ENCODE results near the gene KCNQ5. TPM values are rescaled to one million over a fixed set of nuclear protein-coding genes. Genes with fewer than 3 reads are reported as not detected.

The KCNQ5 gene
- total RNA-seq, 1 donor from 2014 or later = 10.1 TPM

DNA sequence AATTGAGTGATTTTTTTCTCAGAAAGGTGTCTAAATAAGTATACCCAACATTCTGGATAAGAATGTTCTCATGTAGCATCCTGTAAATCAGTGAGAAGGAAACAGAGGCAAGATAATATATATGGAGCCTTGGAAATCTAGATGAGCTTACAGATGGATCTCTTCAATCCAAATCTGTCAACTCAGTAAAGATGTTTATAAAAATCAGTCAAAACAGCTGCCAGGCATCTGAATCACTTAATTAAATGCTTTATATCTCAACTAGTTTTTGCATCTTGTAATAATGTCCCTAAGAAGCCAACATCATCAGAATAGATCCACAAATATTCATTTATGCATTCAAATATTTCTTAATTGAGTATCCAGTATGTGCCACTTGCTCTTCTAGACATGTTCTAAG is 303.3 kb downstream of the KCNQ5 start:
- no peak for DNase-seq
- intact Hi-C loops (cut with micrococcal nuclease) = loop anchor here (10.0 kb wide), 1 partner anchor 300 kb away; the partner anchor contains the start of gene KCNQ5
- H3K4me3 Mint-ChIP-seq = no peak overlapping the region
- TF ChIP-seq CTCF (IDR thresholded peaks at IDR 0.05) = no peak
- H3K27ac Mint-ChIP-seq = no peak overlapping the region
- POLR2A ChIA-PET = no interaction called here
- CTCF ChIA-PET = no interaction called here
- H3K36me3 Mint-ChIP-seq (ENCODE audit: low read depth) = no peaks in the 10 kb centered on the region
- no peaks in the 10 kb centered on the region for H3K4me1 Mint-ChIP-seq
- H3K27me3 Mint-ChIP-seq = no peaks in the 10 kb centered on the region
- ATAC-seq (ENCODE audit: low read depth) = no peak
- no peaks in the 10 kb centered on the region for H3K9me3 Mint-ChIP-seq

- TF ChIP-seq CTCF (IDR thresholded peaks at IDR 0.05) = no peak
- Mint-ChIP-seq H3K36me3 (ENCODE audit: low read depth) (no peaks in the 10 kb centered on the region), H3K9me3 (no peaks in the 10 kb centered on the region), H3K4me1 (no peaks in the 10 kb centered on the region), H3K4me3 (no peak overlapping the region), H3K27me3 (no peaks in the 10 kb centered on the region), H3K27ac (no peak overlapping the region)
- intact Hi-C loops (cut with micrococcal nuclease) = no loop called here
- no peak for DNase-seq
- ChIA-PET POLR2A (no interaction called here), CTCF (no interaction called here)
- ATAC-seq (ENCODE audit: low read depth) = no peak
Measured at GRCh38 chr6:72930556-72931132, 308.8 kb downstream of the KCNQ5 start.

DNA sequence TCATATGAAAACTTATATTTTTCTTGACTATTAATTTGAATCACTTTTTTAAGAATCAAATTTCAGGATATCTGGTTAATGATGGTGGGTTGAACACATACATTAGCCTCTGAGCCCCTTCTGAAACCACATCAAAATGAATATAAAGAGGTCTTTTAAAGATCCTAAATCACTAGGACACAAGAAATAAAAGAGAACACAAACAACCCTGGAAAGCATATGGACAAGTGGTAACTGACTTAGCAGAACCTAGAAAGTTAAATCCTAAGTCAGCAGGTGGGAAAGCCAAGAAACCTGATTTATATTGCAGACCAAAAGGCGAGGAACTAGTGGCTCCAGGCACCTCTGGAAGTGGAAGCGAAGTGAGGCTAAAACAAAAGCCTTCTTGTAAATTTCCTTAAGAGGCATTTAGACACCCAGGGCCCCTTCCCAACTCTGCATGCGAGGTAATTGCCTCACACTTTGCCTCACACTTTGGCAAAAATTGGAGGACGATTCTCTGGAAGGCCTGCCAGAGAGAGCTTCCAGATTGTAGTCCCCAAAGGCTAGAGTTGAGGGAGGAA is 309.5 kb downstream of the KCNQ5 start:
- H3K4me3 Mint-ChIP-seq = no peak overlapping the region
- H3K4me1 Mint-ChIP-seq = no peaks in the 10 kb centered on the region
- DNase-seq (no peak), ATAC-seq (ENCODE audit: low read depth) (no peak)
- H3K9me3 Mint-ChIP-seq = no peaks in the 10 kb centered on the region
- intact Hi-C loops (cut with micrococcal nuclease) = no loop called here
- H3K27me3 Mint-ChIP-seq = no peaks in the 10 kb centered on the region
- no peak overlapping the region for H3K27ac Mint-ChIP-seq
- POLR2A ChIA-PET = no interaction called here
- CTCF ChIA-PET = no interaction called here
- H3K36me3 Mint-ChIP-seq (ENCODE audit: low read depth) = no peaks in the 10 kb centered on the region
- TF ChIP-seq CTCF (IDR thresholded peaks at IDR 0.05) = no peak

DNA sequence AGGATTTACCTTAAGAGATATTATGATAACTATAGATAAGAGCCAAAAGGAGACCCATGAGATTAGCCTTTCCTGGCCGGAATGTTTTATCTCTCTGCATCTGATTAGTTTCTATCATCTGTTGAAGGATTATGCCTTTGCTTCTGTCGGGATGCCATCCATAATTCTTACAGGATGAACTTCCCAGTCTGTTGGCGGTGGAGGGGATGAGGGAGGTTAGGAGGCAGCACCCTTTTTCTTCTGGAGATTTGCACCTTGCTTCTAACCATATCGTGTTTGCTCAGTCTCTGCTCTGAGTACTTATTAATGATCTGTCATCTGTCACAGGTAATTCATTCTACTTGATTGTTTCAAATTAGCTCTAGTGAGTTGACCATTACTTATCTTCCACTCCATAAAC is 311.4 kb downstream of the KCNQ5 start:
- no peaks in the 10 kb centered on the region for H3K27me3 Mint-ChIP-seq
- CTCF ChIA-PET = no interaction called here
- H3K4me1 Mint-ChIP-seq = no peaks in the 10 kb centered on the region
- no peak overlapping the region for H3K27ac Mint-ChIP-seq
- POLR2A ChIA-PET = no interaction called here
- ATAC-seq (ENCODE audit: low read depth) (no peak), DNase-seq (no peak)
- H3K4me3 Mint-ChIP-seq = no peak overlapping the region
- intact Hi-C loops (cut with micrococcal nuclease) = no loop called here
- H3K9me3 Mint-ChIP-seq = no peaks in the 10 kb centered on the region
- TF ChIP-seq CTCF (IDR thresholded peaks at IDR 0.05) = no peak
- no peaks in the 10 kb centered on the region for H3K36me3 Mint-ChIP-seq (ENCODE audit: low read depth)

- intact Hi-C loops (cut with micrococcal nuclease) = no loop called here
- ChIA-PET POLR2A (no interaction called here), CTCF (no interaction called here)
- Mint-ChIP-seq H3K4me1 (no peaks in the 10 kb centered on the region), H3K27me3 (no peaks in the 10 kb centered on the region), H3K4me3 (no peak overlapping the region), H3K27ac (no peak overlapping the region), H3K9me3 (no peaks in the 10 kb centered on the region), H3K36me3 (ENCODE audit: low read depth) (no peaks in the 10 kb centered on the region)
- no peak for TF ChIP-seq CTCF (IDR thresholded peaks at IDR 0.05)
- DNase-seq = no peak
- no peak for ATAC-seq (ENCODE audit: low read depth)
Measured at GRCh38 chr6:72936766-72937559, 315.1 kb downstream of the KCNQ5 start.

Measured in activated B cell treated with CpG ODN at 0.5 μM for 24 hours (primary cell).